ENCODE data around the gene PRKCE.

The PRKCE gene

DNA sequence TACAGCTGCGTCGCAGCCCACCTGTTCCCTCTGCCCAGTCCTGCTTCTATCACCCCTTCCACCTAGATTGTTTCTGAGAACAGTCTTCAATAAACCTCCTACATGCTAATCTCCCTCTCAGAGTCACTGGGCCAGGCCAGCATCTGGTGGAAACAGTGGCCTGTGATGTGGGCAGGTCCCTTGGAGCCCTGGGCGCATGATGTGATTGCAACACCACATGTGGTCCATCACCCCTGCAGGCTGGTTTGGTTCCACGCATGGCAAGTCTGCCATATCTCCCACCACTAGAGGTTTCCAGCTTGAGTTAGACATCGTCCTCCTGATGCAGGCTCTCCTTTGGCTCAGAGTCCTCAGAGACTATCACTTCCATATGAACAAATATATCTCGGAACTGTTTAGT, 83.5 kb downstream of the PRKCE start:
- Mint-ChIP-seq H3K4me1 (peaks cover 8% of the 10 kb centered on the region), H3K4me3 (no peak overlapping the region)

GRCh38 chr2:45736757-45737704, 85.6 kb downstream of the PRKCE start:
- no peaks in the 10 kb centered on the region for H3K27me3 Mint-ChIP-seq
- ATAC-seq: no peak
- no peak overlapping the region for H3K27ac Mint-ChIP-seq
- H3K4me1 Mint-ChIP-seq: peaks cover 8% of the 10 kb centered on the region
- no peaks in the 10 kb centered on the region for H3K9me3 Mint-ChIP-seq
- no peak overlapping the region for H3K4me3 Mint-ChIP-seq
- no peak for DNase-seq

More for the DNA sequence above, 83.5 kb downstream of the PRKCE start:
- H3K27ac Mint-ChIP-seq: peak overlapping the region in 1 of 2 donors; percentile 68
- ATAC-seq (no peak), DNase-seq (no peak)
- no peaks in the 10 kb centered on the region for H3K9me3 Mint-ChIP-seq
- H3K27me3 Mint-ChIP-seq: no peaks in the 10 kb centered on the region

DNA sequence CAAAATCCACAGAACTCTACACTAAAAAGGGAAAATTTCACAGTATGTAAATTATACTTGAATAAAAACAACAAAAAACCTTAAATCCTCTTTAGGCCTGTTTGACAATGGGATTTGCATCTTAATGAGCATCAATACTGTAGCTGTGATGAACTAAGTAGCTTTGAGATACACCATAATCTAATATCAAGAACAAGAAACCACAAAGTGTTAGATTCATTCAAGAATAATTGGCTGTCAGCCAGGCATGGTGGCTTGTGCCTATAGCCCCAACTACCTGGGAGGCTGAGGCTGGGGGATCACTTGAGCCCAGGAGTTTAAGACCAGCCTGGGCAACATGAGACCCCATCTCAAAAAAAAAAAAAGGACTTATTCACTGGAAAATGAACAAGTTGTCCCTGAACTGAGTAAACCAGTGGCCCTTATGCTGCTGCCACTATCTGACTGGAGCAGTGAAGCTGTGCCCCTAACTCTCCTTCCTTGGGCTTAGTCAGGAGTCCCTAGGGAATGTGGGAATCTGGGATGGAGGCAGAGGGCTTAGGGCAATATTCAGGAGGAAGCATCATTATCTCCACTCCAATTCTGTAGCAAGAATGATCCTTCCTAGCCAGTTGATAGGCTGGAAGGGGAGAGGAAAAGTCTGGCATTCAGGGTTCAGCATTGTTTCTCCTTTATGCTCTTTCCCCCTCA, 88.5 kb downstream of the PRKCE start:
- Mint-ChIP-seq H3K27ac (no peak overlapping the region), H3K4me3 (no peak overlapping the region), H3K27me3 (no peaks in the 10 kb centered on the region), H3K9me3 (no peaks in the 10 kb centered on the region), H3K4me1 (peaks cover 6% of the 10 kb centered on the region)
- ATAC-seq (peak; percentile 35), DNase-seq (no peak)

DNA sequence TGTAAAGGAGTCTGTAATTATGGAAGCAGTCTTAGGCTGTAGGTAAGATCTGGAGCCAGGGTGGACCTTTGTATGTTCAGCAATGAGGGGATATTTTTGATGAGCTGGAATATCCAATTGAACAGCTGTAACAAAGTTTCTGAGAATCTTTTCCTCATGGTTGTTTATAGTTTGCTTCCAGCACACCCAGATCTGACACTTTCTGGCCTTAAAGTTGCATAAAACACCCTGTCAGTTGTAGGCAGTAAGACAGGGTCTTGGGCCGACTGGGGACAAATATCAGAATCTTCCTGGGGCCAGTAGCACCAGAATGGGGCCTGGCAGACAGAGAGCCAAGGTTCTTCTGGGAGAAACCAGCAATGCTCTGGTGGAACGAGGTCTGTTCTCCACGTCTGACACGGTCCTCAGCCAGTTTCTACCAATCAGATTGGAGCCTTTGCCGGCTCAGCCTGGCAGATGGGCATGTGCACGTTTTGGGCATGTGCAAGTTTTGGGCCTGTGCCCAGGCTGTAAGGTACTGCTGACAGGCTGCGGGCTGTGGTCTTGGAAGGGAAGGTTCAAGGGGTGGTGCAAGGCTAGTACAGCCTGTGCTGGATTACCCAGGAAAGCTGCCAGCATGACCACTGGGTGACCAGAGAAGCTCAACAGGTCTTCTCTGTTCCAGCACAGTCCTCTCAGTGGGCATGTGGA, 89.8 kb downstream of the PRKCE start:
- DNase-seq: no peak
- peaks cover 4% of the 10 kb centered on the region for H3K4me1 Mint-ChIP-seq
- ATAC-seq: no peak
- no peak overlapping the region for H3K27ac Mint-ChIP-seq
- H3K9me3 Mint-ChIP-seq: no peaks in the 10 kb centered on the region
- H3K27me3 Mint-ChIP-seq: no peaks in the 10 kb centered on the region
- H3K4me3 Mint-ChIP-seq: no peak overlapping the region

GRCh38 chr2:45743531-45744396, 92.3 kb downstream of the PRKCE start:
- Mint-ChIP-seq H3K4me3 (no peak overlapping the region), H3K27me3 (no peaks in the 10 kb centered on the region), H3K9me3 (peaks cover 9 to 13% of the 10 kb centered on the region in 2 donors), H3K4me1 (peaks cover 4% of the 10 kb centered on the region), H3K27ac (no peak overlapping the region)
- ATAC-seq (no peak), DNase-seq (no peak)

GRCh38 chr2:45745231-45745630, 93.8 kb downstream of the PRKCE start:
- Mint-ChIP-seq H3K27ac (no peak overlapping the region), H3K9me3 (peaks cover 9 to 13% of the 10 kb centered on the region in 2 donors), H3K4me3 (no peak overlapping the region), H3K27me3 (no peaks in the 10 kb centered on the region), H3K4me1 (peaks cover 4% of the 10 kb centered on the region)
- DNase-seq (no peak), ATAC-seq (no peak)

DNA sequence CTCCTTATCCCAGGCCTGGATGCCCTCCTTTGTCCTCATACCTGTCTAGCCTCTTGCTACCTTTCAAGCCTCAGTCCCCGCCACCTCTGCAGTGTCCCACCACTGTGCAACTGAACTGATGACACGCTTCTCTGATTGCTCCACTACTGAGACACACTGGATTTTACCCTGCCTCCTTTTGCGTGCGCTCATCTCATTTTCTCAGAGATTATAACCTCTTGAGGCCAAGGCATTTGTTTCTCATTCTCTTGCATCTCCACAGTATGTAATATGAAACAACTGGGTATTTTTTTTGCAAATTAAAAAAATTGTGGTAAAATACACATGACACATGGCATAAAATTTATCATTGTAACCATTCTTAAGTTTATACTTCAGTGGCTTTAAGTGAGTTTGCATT, 95.4 kb downstream of the PRKCE start:
- Mint-ChIP-seq H3K27me3 (no peaks in the 10 kb centered on the region), H3K4me3 (no peak overlapping the region), H3K4me1 (peaks cover 13% of the 10 kb centered on the region), H3K9me3 (peaks cover 9 to 13% of the 10 kb centered on the region in 2 donors), H3K27ac (no peak overlapping the region)
- ATAC-seq (no peak), DNase-seq (no peak)

- Mint-ChIP-seq H3K27ac (no peak overlapping the region), H3K4me3 (no peak overlapping the region), H3K27me3 (no peaks in the 10 kb centered on the region), H3K9me3 (peaks cover 9 to 13% of the 10 kb centered on the region in 2 donors), H3K4me1 (peaks cover 13% of the 10 kb centered on the region)
- DNase-seq: no peak
- ATAC-seq: no peak
Measured at GRCh38 chr2:45747363-45747762, 95.9 kb downstream of the PRKCE start.

DNA sequence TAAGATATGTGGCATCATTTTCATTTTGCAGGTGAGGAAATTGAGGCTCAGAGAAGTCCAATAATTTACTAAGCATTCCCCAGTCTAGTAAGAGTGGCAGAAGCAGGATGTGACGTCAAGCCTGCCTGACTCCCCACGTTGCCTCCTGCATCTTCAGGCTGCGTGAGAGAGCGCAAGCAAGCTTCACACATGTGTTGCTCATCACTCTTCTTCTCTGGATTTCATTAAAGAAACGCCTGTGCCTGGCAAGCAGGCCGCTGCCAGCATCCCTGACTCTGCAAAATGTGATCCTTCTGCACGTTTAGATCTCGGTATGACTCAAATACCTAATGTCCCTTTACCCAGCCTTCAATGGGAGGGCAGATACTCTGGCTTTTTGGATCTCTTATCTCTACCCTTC, 96.8 kb downstream of the PRKCE start:
- peaks cover 13% of the 10 kb centered on the region for H3K4me1 Mint-ChIP-seq
- DNase-seq: no peak
- no peak for ATAC-seq

DNA sequence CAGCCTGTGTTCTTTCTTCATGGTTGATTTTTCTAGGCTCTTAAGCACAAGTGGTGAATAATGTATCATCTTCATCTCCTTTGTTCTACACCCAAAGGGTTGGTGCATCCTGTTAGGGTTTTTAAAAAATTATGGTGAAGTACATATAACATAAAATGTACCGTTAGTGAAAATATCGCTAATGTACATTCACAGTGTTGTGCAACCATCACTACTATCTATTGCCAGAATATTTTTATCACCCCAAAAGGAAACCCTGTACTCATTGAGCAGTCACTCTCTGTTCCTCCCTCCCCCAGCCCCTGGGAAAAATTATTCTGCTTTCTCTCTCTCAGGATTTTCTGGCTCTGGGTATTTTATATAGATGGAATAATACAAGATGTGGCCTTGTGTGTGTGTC, 98.5 kb downstream of the PRKCE start:
- ATAC-seq: no peak
- H3K27ac Mint-ChIP-seq: peak overlapping the region; percentile 27 to 89
- no peak for DNase-seq
- no peaks in the 10 kb centered on the region for H3K27me3 Mint-ChIP-seq
- H3K9me3 Mint-ChIP-seq: peaks cover 9 to 13% of the 10 kb centered on the region in 2 donors
- H3K4me3 Mint-ChIP-seq: no peak overlapping the region
- H3K4me1 Mint-ChIP-seq: peaks cover 13% of the 10 kb centered on the region

More for the DNA sequence above, 96.8 kb downstream of the PRKCE start:
- H3K4me3 Mint-ChIP-seq: no peak overlapping the region
- no peak overlapping the region for H3K27ac Mint-ChIP-seq
- no peaks in the 10 kb centered on the region for H3K27me3 Mint-ChIP-seq
- peaks cover 9 to 13% of the 10 kb centered on the region in 2 donors for H3K9me3 Mint-ChIP-seq

- Mint-ChIP-seq H3K4me1 (peaks cover 13% of the 10 kb centered on the region), H3K27me3 (no peaks in the 10 kb centered on the region), H3K4me3 (no peak overlapping the region), H3K9me3 (peaks cover 9 to 13% of the 10 kb centered on the region in 2 donors), H3K27ac (peak overlapping the region; percentile 27 to 89)
- ATAC-seq (peak; percentile 94), DNase-seq (peak in 1 of 2 donors; percentile 13)
Measured at GRCh38 chr2:45750484-45750883, 99.0 kb downstream of the PRKCE start.

DNA sequence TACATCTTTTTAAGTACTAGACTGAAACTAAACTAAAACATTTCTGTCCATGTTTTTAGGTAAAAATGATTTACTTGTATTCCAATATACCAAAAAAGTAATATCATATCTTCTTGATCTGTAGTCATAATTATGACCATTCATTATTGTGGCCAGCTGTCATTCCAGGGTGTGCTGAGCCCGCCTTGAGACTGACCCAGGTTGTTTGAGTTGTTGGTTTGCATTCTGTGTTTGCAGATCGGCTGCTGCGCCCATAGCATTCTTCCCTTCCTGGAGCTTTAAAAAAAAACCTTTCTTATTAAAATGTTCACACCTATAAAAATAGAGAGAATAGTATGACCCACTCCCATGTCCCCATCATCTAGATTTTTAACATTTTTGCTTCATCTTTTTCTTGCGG, 101.9 kb downstream of the PRKCE start:
- Mint-ChIP-seq H3K27ac (no peak overlapping the region), H3K4me1 (peaks cover 13% of the 10 kb centered on the region), H3K9me3 (no peaks in the 10 kb centered on the region), H3K4me3 (no peak overlapping the region), H3K27me3 (no peaks in the 10 kb centered on the region)
- DNase-seq (no peak), ATAC-seq (no peak)

DNA sequence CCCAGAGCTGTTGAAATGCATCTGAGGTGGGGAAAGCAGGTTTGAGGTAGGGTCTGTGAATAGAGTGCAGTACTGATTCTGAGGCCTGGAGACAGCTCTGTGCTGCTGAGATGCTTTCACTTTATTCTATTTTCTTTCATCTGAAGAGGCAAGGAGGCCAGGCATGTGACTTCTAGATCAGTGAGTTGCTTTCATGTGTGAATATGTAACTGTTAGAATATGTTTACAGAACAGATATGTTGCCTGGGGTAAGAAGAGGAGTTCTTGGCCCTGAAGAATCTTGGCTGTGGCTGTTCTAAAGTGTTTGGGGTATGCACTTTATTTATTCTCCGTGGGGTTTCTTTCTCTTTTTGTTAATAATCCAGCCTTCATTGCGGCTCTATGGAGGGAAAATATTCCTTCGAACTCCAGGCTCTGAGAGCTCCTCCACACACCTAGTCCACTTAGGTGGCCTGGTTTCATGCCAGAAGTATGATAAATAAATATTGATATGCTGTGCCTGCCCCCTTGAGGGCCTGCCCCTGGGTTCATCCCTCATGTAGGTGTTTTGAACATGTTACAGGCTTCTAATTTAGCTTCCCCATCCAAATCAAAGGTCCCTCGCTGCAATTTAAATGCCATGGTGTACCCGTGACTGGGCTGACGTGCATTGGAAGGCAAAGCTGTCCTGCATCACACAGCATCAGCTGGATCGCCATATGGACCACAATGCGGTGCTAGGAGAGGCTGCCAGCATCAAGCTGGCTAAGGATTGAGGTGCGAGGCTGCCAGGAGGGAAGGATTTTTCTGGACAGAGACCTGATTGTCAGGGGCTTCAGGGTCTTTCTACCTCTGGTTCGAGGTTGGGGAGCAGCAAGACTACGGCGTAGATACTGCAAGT, 102.9 kb downstream of the PRKCE start:
- Mint-ChIP-seq H3K4me1 (peaks cover 13% of the 10 kb centered on the region), H3K27ac (no peak overlapping the region), H3K4me3 (no peak overlapping the region), H3K9me3 (no peaks in the 10 kb centered on the region), H3K27me3 (no peaks in the 10 kb centered on the region)
- DNase-seq: no peak
- no peak for ATAC-seq
